Upper lobe of right lung (tissue), 1 donor: ENCODE measurements around the gene CCT8. TPM values are rescaled to one million over a fixed set of nuclear protein-coding genes. Genes with fewer than 3 reads are reported as not detected.

Experiments used
- ATAC-seq: fragments of 200-7000 bp; cut with Tn5 transposase; one replicate; pipeline ENCODE4 v1.9.1; 2020; ENCODE audit warnings: mild to moderate bottlenecking, moderate library complexity
- DNase-seq: peaks from one replicate; pipeline ENCODE4 v3.0.0-alpha.2; 2020
- H3K27ac ChIP-seq: fragments of 200-600 bp; one replicate; pipeline ENCODE4 v1.8.0; 2022
- H3K27me3 ChIP-seq: fragments of 200-600 bp; one replicate; pipeline ENCODE4 v1.8.0; 2022; ENCODE audit warnings: mild to moderate bottlenecking
- H3K36me3 ChIP-seq: fragments of 200-600 bp; one replicate; pipeline ENCODE4 v1.8.0; 2022
- H3K4me1 ChIP-seq: fragments of 200-600 bp; one replicate; pipeline ENCODE4 v1.8.0; 2022
- H3K4me3 ChIP-seq: fragments of 200-600 bp; one replicate; pipeline ENCODE4 v1.8.0; 2022; ENCODE audit warnings: mild to moderate bottlenecking
- H3K9me3 ChIP-seq: fragments of 200-600 bp; one replicate; pipeline ENCODE4 v1.8.0; 2022
- intact Hi-C: fragments of 100-400 bp; cut with DNase I; formaldehyde crosslinking; loops from one replicate; pipeline ENCODE4 v1.11.0; 2022
- long read RNA-seq: library from polyadenylated mRNA; unstranded; transcript quantifications from one replicate; pipeline ENCODE4 v2.0.0, GENCODE V29; 2021
- total RNA-seq: library from RNA; stranded (reverse); fragmentation: NEBNext Ultra II Directional; extraction: Animal tissue kit (Norgen Biotek cat#: 25700); gene quantifications from one replicate; pipeline ENCODE4 v1.2.1, GENCODE V29; 2021
- TF ChIP-seq, protein P1 (sequence below): fragments of 200-600 bp; IDR thresholded peaks from one replicate; pipeline ENCODE4 v1.8.0; 2022; ENCODE audit warnings: antibody characterized with exemption
- donor health status: DM: no; HTN: yes; CAD: no; lungs with severe emphysema.

Gene CCT8, protein sequence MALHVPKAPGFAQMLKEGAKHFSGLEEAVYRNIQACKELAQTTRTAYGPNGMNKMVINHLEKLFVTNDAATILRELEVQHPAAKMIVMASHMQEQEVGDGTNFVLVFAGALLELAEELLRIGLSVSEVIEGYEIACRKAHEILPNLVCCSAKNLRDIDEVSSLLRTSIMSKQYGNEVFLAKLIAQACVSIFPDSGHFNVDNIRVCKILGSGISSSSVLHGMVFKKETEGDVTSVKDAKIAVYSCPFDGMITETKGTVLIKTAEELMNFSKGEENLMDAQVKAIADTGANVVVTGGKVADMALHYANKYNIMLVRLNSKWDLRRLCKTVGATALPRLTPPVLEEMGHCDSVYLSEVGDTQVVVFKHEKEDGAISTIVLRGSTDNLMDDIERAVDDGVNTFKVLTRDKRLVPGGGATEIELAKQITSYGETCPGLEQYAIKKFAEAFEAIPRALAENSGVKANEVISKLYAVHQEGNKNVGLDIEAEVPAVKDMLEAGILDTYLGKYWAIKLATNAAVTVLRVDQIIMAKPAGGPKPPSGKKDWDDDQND
- total RNA-seq, result 111 TPM
- long read RNA-seq, transcript CCT8-201 (15 exons, 2,005 nt), result major isoform, 160 of 183 reads
- long read RNA-seq, partial matches to known transcripts, result 9 of 183 reads
- long read RNA-seq, other reads (novel, unspliced or antisense), result 14 of 183 reads

DNA sequence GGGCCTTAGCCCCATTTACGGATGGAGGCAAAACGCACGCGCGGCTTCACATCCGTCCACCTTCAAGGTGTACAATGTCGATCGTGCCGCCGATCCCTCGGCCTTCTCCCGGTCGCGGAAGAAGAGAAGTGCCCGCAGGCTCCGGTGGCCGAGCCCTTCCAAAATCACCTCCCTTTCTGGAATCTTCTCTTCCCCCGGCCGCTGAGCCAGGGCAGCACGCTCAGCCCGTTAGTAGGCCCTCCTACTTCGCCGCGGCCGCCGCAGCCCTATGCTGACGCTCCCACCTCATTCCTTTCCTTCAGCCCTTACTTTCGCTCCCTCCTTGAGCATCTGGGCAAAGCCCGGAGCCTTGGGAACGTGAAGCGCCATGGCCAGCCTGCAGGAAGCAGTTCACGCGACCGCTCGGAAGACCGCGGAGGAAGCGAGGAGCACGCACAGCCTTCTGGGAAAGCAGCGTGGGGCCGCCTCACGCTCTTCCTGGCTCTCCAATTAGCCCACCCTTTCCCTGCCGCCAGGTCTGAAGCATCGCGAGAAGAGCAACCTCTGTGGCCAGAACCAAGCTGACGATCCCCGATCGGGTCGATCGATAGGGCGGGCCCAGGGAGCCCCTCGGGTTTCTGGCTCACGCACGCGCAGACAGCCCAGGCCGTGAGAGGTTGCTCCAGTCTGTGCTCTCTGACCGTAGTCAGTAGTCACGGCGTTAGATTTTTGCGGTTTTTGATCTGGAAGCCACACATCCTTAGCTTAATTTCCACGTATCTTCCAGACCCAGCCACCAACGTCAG, at the start of gene CCT8:
CCT8 (minus strand) TSS at position 427 of the 785 bp plus-strand sequence; CDS start at position 369, 58 bp downstream.
- TF ChIP-seq, protein P1, sequence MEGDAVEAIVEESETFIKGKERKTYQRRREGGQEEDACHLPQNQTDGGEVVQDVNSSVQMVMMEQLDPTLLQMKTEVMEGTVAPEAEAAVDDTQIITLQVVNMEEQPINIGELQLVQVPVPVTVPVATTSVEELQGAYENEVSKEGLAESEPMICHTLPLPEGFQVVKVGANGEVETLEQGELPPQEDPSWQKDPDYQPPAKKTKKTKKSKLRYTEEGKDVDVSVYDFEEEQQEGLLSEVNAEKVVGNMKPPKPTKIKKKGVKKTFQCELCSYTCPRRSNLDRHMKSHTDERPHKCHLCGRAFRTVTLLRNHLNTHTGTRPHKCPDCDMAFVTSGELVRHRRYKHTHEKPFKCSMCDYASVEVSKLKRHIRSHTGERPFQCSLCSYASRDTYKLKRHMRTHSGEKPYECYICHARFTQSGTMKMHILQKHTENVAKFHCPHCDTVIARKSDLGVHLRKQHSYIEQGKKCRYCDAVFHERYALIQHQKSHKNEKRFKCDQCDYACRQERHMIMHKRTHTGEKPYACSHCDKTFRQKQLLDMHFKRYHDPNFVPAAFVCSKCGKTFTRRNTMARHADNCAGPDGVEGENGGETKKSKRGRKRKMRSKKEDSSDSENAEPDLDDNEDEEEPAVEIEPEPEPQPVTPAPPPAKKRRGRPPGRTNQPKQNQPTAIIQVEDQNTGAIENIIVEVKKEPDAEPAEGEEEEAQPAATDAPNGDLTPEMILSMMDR, result no peak
- peak within 1 kb of the TSS; percentile 80 for H3K4me3 ChIP-seq
- peak; percentile 98 for ATAC-seq
- DNase-seq, result peak; percentile 99
- H3K36me3 ChIP-seq, result peaks cover 19% of the 10 kb centered on the region
- no peaks in the 10 kb centered on the region for H3K9me3 ChIP-seq
- H3K4me1 ChIP-seq, result peaks cover 25% of the 10 kb centered on the region
- H3K27ac ChIP-seq, result peak within 1 kb of the TSS; percentile 94
- H3K27me3 ChIP-seq, result no peaks in the 10 kb centered on the region
- intact Hi-C loops, result no loop called here

DNA sequence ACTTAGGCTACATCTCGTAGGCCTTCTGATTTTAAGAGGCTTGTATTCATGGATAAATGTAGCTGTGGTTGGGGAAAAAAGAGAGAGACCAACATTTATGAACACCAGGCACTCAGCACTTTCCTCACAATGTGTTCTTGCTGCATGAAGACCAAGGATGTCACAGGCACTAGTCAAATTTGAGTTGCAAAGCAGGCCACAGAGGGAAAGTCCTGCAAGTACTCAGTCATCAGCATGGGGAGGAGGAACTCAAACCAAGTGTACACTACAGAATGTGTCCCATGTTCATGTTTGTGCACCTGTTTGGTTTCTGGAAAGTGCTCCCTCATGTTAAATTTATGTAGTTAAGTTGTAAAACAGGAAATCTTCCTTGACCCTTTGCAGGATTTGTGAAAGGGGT, 48.3 kb upstream of the CCT8 start:
- no peak for DNase-seq
- no peaks in the 10 kb centered on the region for H3K36me3 ChIP-seq
- no peaks in the 10 kb centered on the region for H3K4me1 ChIP-seq
- no peaks in the 10 kb centered on the region for H3K9me3 ChIP-seq
- ATAC-seq, result no peak
- no peaks in the 10 kb centered on the region for H3K27me3 ChIP-seq
- TF ChIP-seq, protein P1, result no peak
- no peak overlapping the region for H3K4me3 ChIP-seq
- intact Hi-C loops, result loop anchor here (10.0 kb wide), 1 partner anchor 623 kb away; no protein-coding TSS in a partner anchor
- no peak overlapping the region for H3K27ac ChIP-seq

DNA sequence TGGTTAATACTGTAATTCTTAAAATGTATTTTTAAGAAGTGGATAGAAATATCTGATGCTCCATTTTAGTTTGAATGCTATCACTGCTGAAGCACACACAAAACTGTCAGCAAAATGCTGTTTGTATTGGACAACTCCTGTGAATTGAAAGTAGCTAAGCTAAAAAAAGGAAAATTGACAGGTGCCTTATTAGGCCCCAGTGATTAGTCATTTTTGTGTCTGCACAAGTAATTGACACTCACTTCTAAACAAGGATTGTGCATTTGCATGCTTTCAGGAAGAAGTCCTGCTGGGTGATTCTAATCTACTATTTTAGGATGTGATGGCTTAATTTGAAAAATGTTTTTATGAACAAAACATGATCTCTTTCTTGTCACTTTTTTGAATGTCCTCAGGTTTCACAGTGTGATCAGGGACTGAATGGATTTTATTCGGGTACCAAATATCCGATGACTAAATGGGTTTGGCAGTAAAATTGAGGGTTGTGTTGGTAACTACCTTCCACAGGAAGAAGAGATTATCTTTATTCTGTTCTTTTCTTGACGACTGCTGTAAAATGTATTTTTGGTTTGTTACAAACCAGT, 44.0 kb upstream of the CCT8 start:
- Histone ChIP-seq H3K9me3 (no peaks in the 10 kb centered on the region), H3K36me3 (no peaks in the 10 kb centered on the region), H3K27me3 (no peaks in the 10 kb centered on the region), H3K4me1 (no peaks in the 10 kb centered on the region), H3K4me3 (no peak overlapping the region), H3K27ac (no peak overlapping the region)
- no peak for DNase-seq
- ATAC-seq, result no peak
- intact Hi-C loops, result no loop called here
- TF ChIP-seq, protein P1, result no peak

DNA sequence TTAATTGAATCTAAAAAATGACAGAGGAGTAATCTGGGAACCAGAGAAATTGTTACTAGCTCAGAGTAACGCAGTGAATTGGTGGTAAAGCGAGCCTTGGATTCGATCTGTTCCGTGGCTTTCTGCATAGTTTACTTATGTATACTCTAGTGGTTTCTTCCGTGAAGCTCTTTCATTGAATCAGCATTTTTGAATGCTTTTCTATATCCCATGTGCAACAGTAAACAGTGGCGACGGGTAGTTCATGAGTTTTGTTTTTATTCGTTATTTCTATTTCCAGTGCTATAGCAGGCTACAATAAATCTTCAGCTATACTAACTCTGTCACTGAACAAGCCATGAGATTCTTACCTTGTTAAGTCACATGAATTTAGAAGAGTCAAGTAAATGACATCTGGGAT, 42.5 kb upstream of the CCT8 start:
- TF ChIP-seq, protein P1, result no peak
- Histone ChIP-seq H3K27me3 (no peaks in the 10 kb centered on the region), H3K4me1 (no peaks in the 10 kb centered on the region), H3K27ac (no peak overlapping the region), H3K9me3 (no peaks in the 10 kb centered on the region), H3K4me3 (no peak overlapping the region), H3K36me3 (no peaks in the 10 kb centered on the region)
- ATAC-seq (no peak), DNase-seq (no peak)
- intact Hi-C loops, result no loop called here

DNA sequence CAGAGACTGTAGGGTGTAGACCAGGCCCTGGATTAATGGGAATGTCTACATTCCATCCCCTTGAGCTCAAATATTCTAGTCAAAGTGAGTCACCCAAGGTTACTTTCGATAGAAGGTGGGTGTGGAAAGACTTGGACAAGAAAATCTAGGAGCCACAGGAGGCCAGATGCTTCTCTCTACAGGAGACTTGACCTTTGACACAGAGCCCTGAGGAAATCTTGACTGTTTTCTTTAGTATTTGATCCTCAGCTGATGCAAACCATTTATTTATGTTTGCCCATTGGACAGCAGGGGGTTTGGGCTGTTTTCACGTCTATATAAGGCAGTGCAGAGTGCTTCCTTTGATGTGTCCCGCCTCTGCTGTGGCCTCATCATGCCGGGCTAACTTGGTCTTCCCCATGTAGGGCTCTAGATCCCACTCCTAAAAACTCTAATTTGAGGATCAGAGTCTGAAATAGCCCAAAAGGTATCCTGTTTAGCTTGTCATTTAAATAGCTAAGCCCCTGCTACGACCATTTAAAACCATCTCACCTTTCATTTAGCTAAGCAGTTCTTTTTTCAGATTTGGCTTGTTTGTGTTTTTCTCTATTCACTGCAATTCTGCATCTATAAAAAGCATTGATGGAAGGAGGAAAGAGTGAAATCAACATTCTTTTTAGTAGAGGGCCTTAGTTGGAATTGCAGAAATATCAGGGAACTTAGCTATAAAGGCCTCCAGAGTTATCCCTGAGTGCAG, 41.5 kb upstream of the CCT8 start:
- Histone ChIP-seq H3K4me3 (no peak overlapping the region), H3K27ac (no peak overlapping the region), H3K36me3 (no peaks in the 10 kb centered on the region), H3K9me3 (no peaks in the 10 kb centered on the region), H3K4me1 (no peaks in the 10 kb centered on the region), H3K27me3 (no peaks in the 10 kb centered on the region)
- intact Hi-C loops, result no loop called here
- ATAC-seq (no peak), DNase-seq (no peak)
- TF ChIP-seq, protein P1, result no peak
